Activated T-helper 1 cell treated with anti-CD3 and anti-CD28 coated beads, Interleukin-2, amount 50 U/mL, for 16 hours (primary cell): ENCODE measurements around the gene CNKSR2.

Source experiments
- DNase-seq, 2 donors: peaks; one replicate each; pipeline ENCODE4 v3.0.0-alpha.2; 2020; ENCODE audit warnings: low read depth in 1 of 2, low spot score in 1 of 2

CNKSR2 gene

GRCh38 chrX:21666679-21667078 lies 292.5 kb downstream of the CNKSR2 start:
- DNase-seq: no peak

GRCh38 chrX:21674430-21675186 lies 300.4 kb downstream of the CNKSR2 start:
- DNase-seq: no peak

GRCh38 chrX:21675931-21676330 lies 301.7 kb downstream of the CNKSR2 start:
- no peak for DNase-seq

- DNase-seq: no peak
Observed at GRCh38 chrX:21678048-21678612, 303.9 kb downstream of the CNKSR2 start.

- DNase-seq: no peak
Observed at GRCh38 chrX:21683941-21684340, 309.7 kb downstream of the CNKSR2 start.

- no peak for DNase-seq
Observed at GRCh38 chrX:21691512-21692018, 317.3 kb downstream of the CNKSR2 start.

GRCh38 chrX:21698272-21698671 lies 324.1 kb downstream of the CNKSR2 start:
- DNase-seq: no peak

- DNase-seq: no peak
Observed at GRCh38 chrX:21699136-21699535, 324.9 kb downstream of the CNKSR2 start.

- DNase-seq: no peak
Observed at GRCh38 chrX:21700275-21700674, 326.1 kb downstream of the CNKSR2 start.

GRCh38 chrX:21700967-21701366 lies 326.7 kb downstream of the CNKSR2 start:
- no peak for DNase-seq

GRCh38 chrX:21702725-21703124 lies 328.5 kb downstream of the CNKSR2 start:
- DNase-seq: no peak
